SW480 (cell line): ENCODE data around the gene C1orf174.

Experiments used
- DNase-seq: peaks from one replicate; pipeline ENCODE4 v3.0.0-alpha.2; 2016; ENCODE audit warnings: low spot score

The C1orf174 gene

GRCh38 chr1:3894626-3895278 lies 5.3 kb downstream of the C1orf174 start:
- DNase-seq = no peak

- no peak for DNase-seq
Observed at GRCh38 chr1:3893190-3893589, 6.9 kb downstream of the C1orf174 start.

- no peak for DNase-seq
Observed at GRCh38 chr1:3892748-3893147, 7.3 kb downstream of the C1orf174 start.

DNA sequence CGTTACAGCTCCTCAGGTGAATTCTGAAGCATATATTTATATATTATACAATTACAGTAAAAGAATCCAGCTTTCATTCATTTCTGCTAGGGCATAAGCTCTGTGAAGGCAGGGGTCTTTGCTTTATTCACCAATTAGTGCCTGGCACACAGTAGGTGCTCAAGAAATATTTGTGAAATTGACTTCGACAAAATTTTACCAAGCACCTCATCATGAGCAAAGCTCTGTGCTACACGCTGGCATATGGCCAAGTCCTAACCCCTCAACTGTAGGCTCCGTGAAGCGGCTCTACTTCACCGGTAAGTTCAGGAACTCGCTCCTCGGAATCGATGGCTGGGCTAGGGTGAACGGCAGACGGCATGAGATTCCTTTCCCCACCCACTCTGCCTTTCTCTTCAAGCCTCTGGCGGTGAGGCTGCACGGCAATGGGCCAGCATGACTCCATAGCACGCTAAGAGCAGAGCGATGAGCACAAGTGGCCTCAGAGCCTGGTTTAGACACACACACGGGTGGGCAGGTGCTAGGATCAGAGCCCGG lies 8.7 kb downstream of the C1orf174 start:
- DNase-seq = no peak

DNA sequence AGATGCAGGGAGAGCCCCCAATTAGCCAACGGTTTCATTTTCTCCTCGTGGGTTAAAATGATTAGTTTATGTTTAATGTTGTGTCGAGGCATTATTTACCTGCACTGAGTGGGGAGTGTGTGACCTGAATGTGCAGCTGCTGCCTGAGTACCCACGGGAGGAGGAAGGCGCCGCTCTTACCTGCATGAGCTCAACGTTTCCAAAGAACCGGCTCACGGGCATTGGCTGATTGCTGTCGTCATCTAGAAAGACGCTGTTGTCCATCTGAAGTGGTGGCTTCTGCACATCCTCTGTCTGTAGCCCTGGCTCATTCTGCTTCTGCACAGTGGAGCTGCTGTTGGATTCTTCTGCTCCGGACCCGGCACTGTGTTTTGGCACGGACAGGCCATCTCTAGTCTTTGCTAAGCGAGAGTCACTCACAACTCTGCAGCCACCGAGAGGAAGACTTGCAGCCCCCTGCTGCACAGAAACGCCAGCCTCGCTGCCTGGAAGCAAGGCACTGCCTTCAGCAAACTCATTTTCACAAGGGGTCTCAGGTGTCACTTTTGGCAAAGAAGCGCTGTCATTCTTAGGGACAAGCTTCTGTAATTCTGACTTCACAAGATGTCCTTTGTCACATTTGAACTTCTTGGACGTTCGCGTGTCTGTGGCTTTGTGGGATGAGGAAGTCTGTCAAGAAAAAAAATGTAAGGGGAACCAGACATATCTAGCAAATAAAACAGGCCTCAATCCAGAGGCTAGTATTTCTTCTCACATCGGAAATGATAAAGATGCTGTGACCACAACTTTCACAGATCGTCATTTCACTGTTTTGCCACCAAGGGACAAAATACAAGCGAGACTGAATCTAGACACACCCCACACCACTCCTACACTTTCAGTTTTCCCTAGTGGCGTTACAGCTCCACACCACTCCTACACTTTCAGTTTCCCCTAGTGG lies 9.4 kb downstream of the C1orf174 start:
- no peak for DNase-seq

- no peak for DNase-seq
Observed at GRCh38 chr1:3889936-3890335, 10.1 kb downstream of the C1orf174 start.

GRCh38 chr1:3888301-3888700 lies 11.8 kb downstream of the C1orf174 start:
- no peak for DNase-seq

DNA sequence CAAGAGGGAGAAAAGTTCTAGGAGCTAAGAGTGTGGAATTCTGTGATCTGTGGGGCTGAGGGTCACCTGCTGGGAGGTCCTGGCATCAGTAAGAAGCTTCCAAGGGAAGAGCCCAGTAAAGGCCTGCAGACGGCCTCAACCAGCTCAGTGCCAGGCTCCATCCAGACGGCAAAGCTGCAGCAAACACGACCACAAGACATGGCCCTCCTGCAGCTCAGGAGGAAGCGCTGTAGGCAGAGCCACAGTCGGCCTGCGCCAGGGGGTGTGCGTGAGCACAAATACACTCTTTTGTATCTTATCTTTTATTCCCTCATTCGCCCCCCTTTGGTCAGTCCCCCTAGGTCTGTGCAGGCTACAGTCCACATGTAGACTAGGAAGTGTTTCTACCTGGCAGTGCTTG lies 13.4 kb downstream of the C1orf174 start:
- no peak for DNase-seq

GRCh38 chr1:3886106-3886670 lies 13.9 kb downstream of the C1orf174 start:
- no peak for DNase-seq

DNA sequence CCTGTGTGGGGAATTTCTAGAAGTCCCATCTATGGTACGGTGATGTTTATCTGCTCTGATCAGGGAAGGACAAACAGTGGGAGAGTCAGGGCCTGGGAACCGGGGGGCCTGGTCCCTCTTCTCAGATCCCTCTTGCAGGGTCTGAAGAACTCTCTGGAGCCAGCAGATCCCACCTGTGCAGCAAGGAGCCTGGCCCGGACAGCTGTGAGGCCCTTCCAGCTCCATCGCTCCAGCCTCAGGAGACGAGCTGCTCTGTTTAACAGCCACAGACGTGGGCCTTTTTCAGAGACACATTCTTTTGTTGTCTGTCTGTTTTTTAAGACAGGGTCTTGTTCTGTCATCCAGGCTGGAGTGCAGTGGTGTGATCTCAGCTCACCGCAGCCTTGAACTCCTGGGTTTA lies 14.5 kb downstream of the C1orf174 start:
- no peak for DNase-seq

DNA sequence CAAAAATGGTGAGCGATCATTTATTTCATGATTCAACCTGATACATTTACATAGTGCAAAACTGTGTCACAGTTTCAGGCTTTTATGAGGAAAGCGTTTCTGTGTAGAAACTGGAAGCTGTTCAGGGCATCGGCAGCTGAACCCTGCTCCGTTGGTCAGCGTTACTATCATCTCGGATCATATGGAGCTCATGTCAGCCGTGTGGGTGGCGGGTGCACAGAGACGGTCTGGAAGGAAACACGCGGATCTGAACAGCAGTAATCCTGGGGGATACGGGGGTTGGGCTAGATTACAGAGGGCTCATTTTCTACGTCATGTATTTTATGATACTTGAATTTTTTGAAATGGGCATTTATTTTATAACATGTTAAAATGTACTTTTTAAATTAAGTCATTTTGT lies 15.1 kb downstream of the C1orf174 start:
- DNase-seq = no peak

DNA sequence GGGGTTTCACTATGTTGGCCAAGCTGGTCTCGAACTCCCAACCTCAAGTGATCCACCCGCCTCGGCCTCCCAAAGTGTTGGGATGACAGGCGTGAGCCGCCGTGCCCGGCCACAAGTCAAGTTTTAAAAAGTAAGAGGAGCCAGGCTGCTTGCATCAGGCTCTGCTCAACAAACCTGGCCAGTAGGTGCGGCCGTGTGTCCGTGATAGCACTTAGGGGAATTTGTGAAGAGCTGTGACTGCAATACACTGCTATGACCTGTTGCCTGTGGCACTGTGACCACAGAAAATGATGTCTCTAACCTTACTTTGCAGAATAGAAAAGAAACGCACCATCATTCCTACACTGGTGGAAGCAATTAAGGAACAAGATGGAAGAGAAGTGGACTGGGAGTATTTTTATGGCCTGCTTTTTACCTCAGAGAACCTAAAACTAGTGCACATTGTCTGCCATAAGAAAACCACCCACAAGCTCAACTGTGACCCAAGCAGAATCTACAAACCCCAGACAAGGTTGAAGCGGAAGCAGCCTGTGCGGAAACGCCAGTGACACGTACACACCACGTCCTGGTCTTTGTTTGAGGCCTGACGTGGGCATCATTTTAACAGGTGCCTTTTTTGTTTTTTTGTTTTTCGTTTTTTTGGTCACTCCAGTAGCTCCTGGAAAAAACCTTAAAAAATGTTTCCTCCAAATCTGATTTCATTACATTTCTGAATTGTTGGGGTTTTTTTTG lies 16.7 kb downstream of the C1orf174 start:
- no peak for DNase-seq

DNA sequence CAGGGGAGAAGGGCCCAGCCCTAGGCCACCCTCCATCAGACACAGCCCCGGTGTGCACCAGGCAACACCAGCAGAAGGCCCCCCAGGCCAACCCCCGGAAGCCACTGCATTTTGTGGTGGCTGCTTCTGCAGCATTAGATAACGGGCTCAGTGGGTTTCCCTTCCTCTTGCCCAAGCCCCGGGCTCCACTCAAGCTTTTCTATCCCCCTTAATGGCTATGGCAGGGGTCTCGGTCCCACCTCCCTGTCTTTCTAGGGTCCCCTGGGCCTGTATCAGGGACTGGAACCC lies 18.9 kb downstream of the C1orf174 start:
- DNase-seq = no peak

DNA sequence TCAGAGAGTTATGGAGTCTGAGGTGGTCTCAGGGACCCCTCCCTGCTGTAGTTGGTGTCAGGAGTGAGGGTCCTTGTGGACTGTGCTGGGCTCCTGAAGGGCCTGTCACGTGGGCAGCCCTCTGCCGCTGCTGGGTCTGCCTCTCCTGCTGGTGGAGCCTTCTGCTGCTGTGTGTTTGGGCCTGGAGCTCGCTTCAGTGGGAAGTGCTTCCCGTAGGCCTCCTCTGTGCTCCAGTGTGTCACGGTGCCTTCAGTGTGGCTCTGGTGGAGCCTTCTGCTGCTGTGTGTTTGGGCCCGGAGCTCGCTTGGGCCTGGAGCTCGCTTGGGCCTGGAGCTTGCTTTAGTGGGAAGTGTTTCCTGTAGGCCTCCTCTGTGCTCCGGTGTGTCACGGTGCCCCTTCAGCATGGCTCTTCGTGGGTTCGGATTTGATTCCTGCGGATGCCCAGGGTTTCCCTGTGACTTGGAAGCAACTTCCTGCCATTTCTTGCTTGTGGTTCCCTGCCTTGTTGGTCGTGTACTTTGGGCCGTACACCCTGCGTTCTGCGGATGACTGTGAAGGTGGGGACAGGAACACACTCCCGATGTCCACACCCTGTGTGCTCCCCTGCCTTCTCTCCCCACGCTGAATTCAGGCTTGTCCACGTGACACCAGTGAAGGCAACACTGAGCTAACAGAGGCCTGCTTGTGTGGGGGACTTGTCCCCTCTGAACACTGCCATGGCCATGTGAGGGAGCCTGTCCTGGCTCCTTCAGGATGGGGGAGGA lies 19.5 kb downstream of the C1orf174 start:
- no peak for DNase-seq

DNA sequence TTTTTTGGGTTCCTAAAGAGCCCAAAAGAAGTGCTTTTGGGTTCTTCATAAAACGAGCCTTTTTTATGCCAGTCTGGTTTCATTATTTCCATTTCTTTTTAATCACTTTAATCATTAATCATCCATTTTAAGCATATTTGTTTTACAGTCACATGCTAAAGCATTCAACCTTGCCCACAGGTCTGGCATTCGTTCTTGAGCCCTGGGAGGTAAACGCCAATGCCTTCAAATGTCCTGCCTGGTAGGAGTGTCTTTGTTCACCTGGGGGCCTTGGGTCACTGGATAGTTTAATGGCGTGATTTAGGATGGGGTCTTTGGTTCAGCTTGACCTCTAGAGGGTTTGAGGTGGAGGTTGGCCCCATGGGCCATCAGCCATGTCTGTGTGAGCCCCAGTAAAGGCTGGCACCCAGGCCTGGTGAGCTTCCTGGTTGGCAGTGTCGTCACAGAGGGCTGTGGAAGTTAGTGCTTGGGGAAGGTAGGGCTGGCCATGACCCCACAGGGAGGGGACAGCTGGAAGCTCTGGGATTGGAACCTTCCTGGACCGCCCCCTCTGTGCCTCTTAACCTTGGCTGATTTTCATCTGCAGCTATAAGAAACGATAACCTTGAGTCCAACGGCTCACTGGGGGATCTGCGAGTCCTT lies 20.2 kb downstream of the C1orf174 start:
- DNase-seq = no peak

GRCh38 chr1:3879099-3879498 lies 21.0 kb downstream of the C1orf174 start:
- DNase-seq = no peak

GRCh38 chr1:3876716-3877115 lies 23.4 kb downstream of the C1orf174 start:
- DNase-seq = no peak

GRCh38 chr1:3874736-3875135 lies 25.3 kb downstream of the C1orf174 start:
- no peak for DNase-seq

- no peak for DNase-seq
Observed at GRCh38 chr1:3872546-3872945, 27.5 kb downstream of the C1orf174 start.

DNA sequence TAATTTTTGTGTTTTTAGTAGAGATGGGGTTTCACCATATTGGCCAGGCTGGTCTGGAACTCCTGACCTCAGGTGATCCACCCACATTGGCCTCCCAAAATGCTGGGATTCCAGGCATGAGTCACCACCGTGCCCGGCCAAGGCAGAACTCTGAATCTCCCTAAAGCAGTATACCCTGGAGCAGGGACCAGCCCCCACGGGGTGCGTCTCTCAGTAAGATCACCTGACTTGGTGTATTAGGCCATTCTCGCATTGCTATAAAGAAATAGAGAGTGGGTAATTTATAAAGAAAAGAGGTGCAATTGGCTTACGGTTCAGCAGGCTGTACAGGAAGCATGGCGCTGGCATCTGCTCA lies 28.6 kb downstream of the C1orf174 start:
- no peak for DNase-seq

GRCh38 chr1:3869751-3870301 lies 30.2 kb downstream of the C1orf174 start:
- no peak for DNase-seq
